ENCODE measurements around the gene MARCHF9. TPM values are rescaled to one million over a fixed set of nuclear protein-coding genes. Genes with fewer than 3 reads are reported as not detected.

Gene MARCHF9
- total RNA-seq, 1 experiment from 2014 or later = 30.3 TPM

- Histone ChIP-seq H3K79me2 (ENCODE audit: low read length) (peaks cover 20% of the 10 kb centered on the region), H3K4me1 (ENCODE audit: low read length) (peaks cover 22% of the 10 kb centered on the region), H3K27me3 (ENCODE audit: low read length) (no peaks in the 10 kb centered on the region), H3K9me3 (ENCODE audit: low read length) (no peaks in the 10 kb centered on the region), H3K36me3 (ENCODE audit: insufficient read depth, low read length) (peaks cover under 1% of the 10 kb centered on the region; the same call in 1 of the 2 replicates), H3K4me2 (ENCODE audit: low read depth, low read length, poor library complexity, severe bottlenecking) (no peak overlapping the region), H3K4me3 (ENCODE audit: low read length) (no peak overlapping the region), H2AFZ (ENCODE audit: low read length) (no peak overlapping the region), H3K27ac (ENCODE audit: low read length) (no peak overlapping the region), H3K9me2 (replicated peaks; ENCODE audit: insufficient read depth, low read length) (no peaks in the 10 kb centered on the region), H4K20me1 (ENCODE audit: insufficient read depth, low read depth, low read length) (peaks cover 7% of the 10 kb centered on the region; the same call in 1 of the 2 replicates), H3K9ac (ENCODE audit: low read length) (no peak overlapping the region)
- no peak for DNase-seq
Measured at GRCh38 chr12:57780284-57780897, 25.5 kb downstream of the MARCHF9 start.

- peaks cover 9% of the 10 kb centered on the region; the same call in 1 of the 2 replicates for H3K36me3 ChIP-seq (ENCODE audit: insufficient read depth, low read length)
- peak overlapping the region; percentile 19; the same call in 1 of the 2 replicates for H3K27ac ChIP-seq (ENCODE audit: low read length)
- H3K79me2 ChIP-seq (ENCODE audit: low read length) = peaks cover 24% of the 10 kb centered on the region
- no peaks in the 10 kb centered on the region for H3K9me3 ChIP-seq (ENCODE audit: low read length)
- H2AFZ ChIP-seq (ENCODE audit: low read length) = no peak overlapping the region; the same call in 1 of the 2 replicates
- no peak overlapping the region for H3K4me2 ChIP-seq (ENCODE audit: low read depth, low read length, poor library complexity, severe bottlenecking)
- H3K4me3 ChIP-seq (ENCODE audit: low read length) = no peak overlapping the region
- H3K9ac ChIP-seq (ENCODE audit: low read length) = no peak overlapping the region
- H3K4me1 ChIP-seq (ENCODE audit: low read length) = peaks cover 22% of the 10 kb centered on the region
- no peaks in the 10 kb centered on the region for H3K9me2 ChIP-seq (replicated peaks; ENCODE audit: insufficient read depth, low read length)
- H3K27me3 ChIP-seq (ENCODE audit: low read length) = no peaks in the 10 kb centered on the region
- H4K20me1 ChIP-seq (ENCODE audit: insufficient read depth, low read depth, low read length) = peaks cover 7% of the 10 kb centered on the region; the same call in 1 of the 2 replicates
- DNase-seq = no peak
Measured at GRCh38 chr12:57781244-57781643, 26.3 kb downstream of the MARCHF9 start.

GRCh38 chr12:57781801-57782200, 26.9 kb downstream of the MARCHF9 start:
- Histone ChIP-seq H3K27ac (ENCODE audit: low read length) (peak overlapping the region; percentile 19), H3K9me3 (ENCODE audit: low read length) (no peaks in the 10 kb centered on the region), H4K20me1 (ENCODE audit: insufficient read depth, low read depth, low read length) (peaks cover 7% of the 10 kb centered on the region; the same call in 1 of the 2 replicates), H3K27me3 (ENCODE audit: low read length) (no peaks in the 10 kb centered on the region), H2AFZ (ENCODE audit: low read length) (peak overlapping the region; percentile 63), H3K79me2 (ENCODE audit: low read length) (peaks cover 29% of the 10 kb centered on the region), H3K9me2 (replicated peaks; ENCODE audit: insufficient read depth, low read length) (no peaks in the 10 kb centered on the region), H3K4me3 (ENCODE audit: low read length) (no peak overlapping the region), H3K4me1 (ENCODE audit: low read length) (peaks cover 22% of the 10 kb centered on the region), H3K36me3 (ENCODE audit: insufficient read depth, low read length) (peaks cover 14% of the 10 kb centered on the region; the same call in 1 of the 2 replicates), H3K9ac (ENCODE audit: low read length) (no peak overlapping the region), H3K4me2 (ENCODE audit: low read depth, low read length, poor library complexity, severe bottlenecking) (peak overlapping the region; percentile 79)
- DNase-seq = no peak

- no peak overlapping the region for H3K9ac ChIP-seq (ENCODE audit: low read length)
- peak overlapping the region; percentile 63; the same call in 1 of the 2 replicates for H2AFZ ChIP-seq (ENCODE audit: low read length)
- H3K27ac ChIP-seq (ENCODE audit: low read length) = no peak overlapping the region
- peaks cover 22% of the 10 kb centered on the region for H3K4me1 ChIP-seq (ENCODE audit: low read length)
- no peak for DNase-seq
- peaks cover 19% of the 10 kb centered on the region; the same call in 1 of the 2 replicates for H3K36me3 ChIP-seq (ENCODE audit: insufficient read depth, low read length)
- peak overlapping the region; percentile 85; the same call in 1 of the 2 replicates for H3K4me3 ChIP-seq (ENCODE audit: low read length)
- peak overlapping the region; percentile 79 for H3K4me2 ChIP-seq (ENCODE audit: low read depth, low read length, poor library complexity, severe bottlenecking)
- H3K27me3 ChIP-seq (ENCODE audit: low read length) = no peaks in the 10 kb centered on the region
- H3K9me3 ChIP-seq (ENCODE audit: low read length) = no peaks in the 10 kb centered on the region
- H3K79me2 ChIP-seq (ENCODE audit: low read length) = peaks cover 32% of the 10 kb centered on the region
- H3K9me2 ChIP-seq (replicated peaks; ENCODE audit: insufficient read depth, low read length) = no peaks in the 10 kb centered on the region
- H4K20me1 ChIP-seq (ENCODE audit: insufficient read depth, low read depth, low read length) = peaks cover 7% of the 10 kb centered on the region; the same call in 1 of the 2 replicates
Measured at GRCh38 chr12:57782243-57782607, 27.3 kb downstream of the MARCHF9 start.

GRCh38 chr12:57782608-57783465, 27.9 kb downstream of the MARCHF9 start, which contains the start of gene TSFM:
Gene TSFM, plus strand, starts transcription at chr12:57782787. Its CDS starts 15 bp downstream, at chr12:57782802.
- Histone ChIP-seq H3K4me3 (ENCODE audit: low read length) (peak within 1 kb of the TSS; percentile 85), H3K36me3 (ENCODE audit: insufficient read depth, low read length) (peaks cover 21% of the 10 kb centered on the region; the same call in 1 of the 2 replicates), H3K79me2 (ENCODE audit: low read length) (peaks cover 32% of the 10 kb centered on the region), H3K4me1 (ENCODE audit: low read length) (peaks cover 22% of the 10 kb centered on the region), H3K4me2 (ENCODE audit: low read depth, low read length, poor library complexity, severe bottlenecking) (peak within 1 kb of the TSS; percentile 79), H3K9me3 (ENCODE audit: low read length) (no peaks in the 10 kb centered on the region), H3K9me2 (replicated peaks; ENCODE audit: insufficient read depth, low read length) (no peaks in the 10 kb centered on the region), H2AFZ (ENCODE audit: low read length) (peak within 1 kb of the TSS; percentile 63), H4K20me1 (ENCODE audit: insufficient read depth, low read depth, low read length) (peaks cover 7% of the 10 kb centered on the region; the same call in 1 of the 2 replicates), H3K9ac (ENCODE audit: low read length) (peak within 1 kb of the TSS; percentile 85), H3K27me3 (ENCODE audit: low read length) (no peaks in the 10 kb centered on the region), H3K27ac (ENCODE audit: low read length) (peak within 1 kb of the TSS; percentile 19)
- DNase-seq = peak; percentile 98

- no peak overlapping the region for H3K27ac ChIP-seq (ENCODE audit: low read length)
Measured at GRCh38 chr12:57783466-57783801, 28.5 kb downstream of the MARCHF9 start.

GRCh38 chr12:57783861-57784260, 29.0 kb downstream of the MARCHF9 start:
- Histone ChIP-seq H3K4me3 (ENCODE audit: low read length) (peak overlapping the region; percentile 85; the same call in 1 of the 2 replicates), H3K4me2 (ENCODE audit: low read depth, low read length, poor library complexity, severe bottlenecking) (peak overlapping the region; percentile 79), H3K9ac (ENCODE audit: low read length) (no peak overlapping the region)

More at GRCh38 chr12:57783466-57783801, 28.5 kb downstream of the MARCHF9 start:
- no peak for DNase-seq
- no peaks in the 10 kb centered on the region for H3K9me3 ChIP-seq (ENCODE audit: low read length)
- peak overlapping the region; percentile 85 for H3K4me3 ChIP-seq (ENCODE audit: low read length)
- H3K79me2 ChIP-seq (ENCODE audit: low read length) = peaks cover 33% of the 10 kb centered on the region
- H3K4me2 ChIP-seq (ENCODE audit: low read depth, low read length, poor library complexity, severe bottlenecking) = peak overlapping the region; percentile 79
- peaks cover 21% of the 10 kb centered on the region; the same call in 1 of the 2 replicates for H3K36me3 ChIP-seq (ENCODE audit: insufficient read depth, low read length)
- no peaks in the 10 kb centered on the region for H3K27me3 ChIP-seq (ENCODE audit: low read length)
- H3K9ac ChIP-seq (ENCODE audit: low read length) = peak overlapping the region; percentile 85
- H3K9me2 ChIP-seq (replicated peaks; ENCODE audit: insufficient read depth, low read length) = no peaks in the 10 kb centered on the region
- H4K20me1 ChIP-seq (ENCODE audit: insufficient read depth, low read depth, low read length) = peaks cover 7% of the 10 kb centered on the region; the same call in 1 of the 2 replicates
- peaks cover 22% of the 10 kb centered on the region for H3K4me1 ChIP-seq (ENCODE audit: low read length)
- no peak overlapping the region for H2AFZ ChIP-seq (ENCODE audit: low read length)

GRCh38 chr12:57793920-57794319, 39.0 kb downstream of the MARCHF9 start:
- Histone ChIP-seq H3K9ac (ENCODE audit: low read length) (no peak overlapping the region), H2AFZ (ENCODE audit: low read length) (no peak overlapping the region), H3K9me3 (ENCODE audit: low read length) (no peaks in the 10 kb centered on the region), H3K4me1 (ENCODE audit: low read length) (no peaks in the 10 kb centered on the region), H3K27me3 (ENCODE audit: low read length) (no peaks in the 10 kb centered on the region), H4K20me1 (ENCODE audit: insufficient read depth, low read depth, low read length) (no peaks in the 10 kb centered on the region), H3K4me3 (ENCODE audit: low read length) (no peak overlapping the region), H3K9me2 (replicated peaks; ENCODE audit: insufficient read depth, low read length) (no peaks in the 10 kb centered on the region), H3K36me3 (ENCODE audit: insufficient read depth, low read length) (peaks cover 43% of the 10 kb centered on the region), H3K27ac (ENCODE audit: low read length) (no peak overlapping the region), H3K79me2 (ENCODE audit: low read length) (peaks cover 13% of the 10 kb centered on the region; the same call in 1 of the 2 replicates), H3K4me2 (ENCODE audit: low read depth, low read length, poor library complexity, severe bottlenecking) (no peak overlapping the region)
- no peak for DNase-seq

More at GRCh38 chr12:57783861-57784260, 29.0 kb downstream of the MARCHF9 start:
- Histone ChIP-seq H3K36me3 (ENCODE audit: insufficient read depth, low read length) (peaks cover 21% of the 10 kb centered on the region; the same call in 1 of the 2 replicates), H2AFZ (ENCODE audit: low read length) (no peak overlapping the region), H3K9me2 (replicated peaks; ENCODE audit: insufficient read depth, low read length) (no peaks in the 10 kb centered on the region), H3K9me3 (ENCODE audit: low read length) (no peaks in the 10 kb centered on the region), H3K27me3 (ENCODE audit: low read length) (no peaks in the 10 kb centered on the region), H3K79me2 (ENCODE audit: low read length) (peaks cover 36% of the 10 kb centered on the region), H4K20me1 (ENCODE audit: insufficient read depth, low read depth, low read length) (peaks cover 7% of the 10 kb centered on the region; the same call in 1 of the 2 replicates), H3K27ac (ENCODE audit: low read length) (no peak overlapping the region), H3K4me1 (ENCODE audit: low read length) (peaks cover 22% of the 10 kb centered on the region)
- no peak for DNase-seq
